ENCODE measurements around the gene OR5L2. TPM values are rescaled to one million over a fixed set of nuclear protein-coding genes. Genes with fewer than 3 reads are reported as not detected.

Gene OR5L2
- not detected for total RNA-seq

- no peaks in the 10 kb centered on the region for H3K27me3 ChIP-seq (replicated peaks; ENCODE audit: insufficient read depth)
- DNase-seq (ENCODE audit: low spot score) = no peak
- H3K4me3 ChIP-seq = no peak within 1 kb of the TSS
- no peak for TF ChIP-seq CTCF (IDR thresholded peaks at IDR 0.05)
- no peaks in the 10 kb centered on the region for H3K36me3 ChIP-seq
- H3K27ac ChIP-seq = no peak within 1 kb of the TSS
- H3K4me1 ChIP-seq (ENCODE audit: control insufficient read depth in 1 of 2, low read depth in 2 of 2) = no peaks in the 10 kb centered on the region
- no peak for ATAC-seq (ENCODE audit: insufficient number of reproducible peaks, low FRiP score, low read depth)
- no peaks in the 10 kb centered on the region for H3K9me3 ChIP-seq
Observed at GRCh38 chr11:55826919-55827318, at the start of gene OR5L2. Gene OR5L2 (plus strand): TSS chr11:55827219. CDS start chr11:55827219, 0 bp downstream.

- H3K4me1 ChIP-seq (ENCODE audit: control insufficient read depth in 1 of 2, low read depth in 2 of 2) = no peaks in the 10 kb centered on the region
- no peaks in the 10 kb centered on the region for H3K9me3 ChIP-seq
- no peak for TF ChIP-seq CTCF (IDR thresholded peaks at IDR 0.05)
- no peak overlapping the region for H3K27ac ChIP-seq
- DNase-seq (ENCODE audit: low spot score) (no peak), ATAC-seq (ENCODE audit: insufficient number of reproducible peaks, low FRiP score, low read depth) (no peak)
- H3K4me3 ChIP-seq = no peak overlapping the region
- no peaks in the 10 kb centered on the region for H3K27me3 ChIP-seq (replicated peaks; ENCODE audit: insufficient read depth)
- H3K36me3 ChIP-seq = no peaks in the 10 kb centered on the region
Observed at GRCh38 chr11:55791606-55792005, 35.4 kb upstream of the OR5L2 start.

DNA sequence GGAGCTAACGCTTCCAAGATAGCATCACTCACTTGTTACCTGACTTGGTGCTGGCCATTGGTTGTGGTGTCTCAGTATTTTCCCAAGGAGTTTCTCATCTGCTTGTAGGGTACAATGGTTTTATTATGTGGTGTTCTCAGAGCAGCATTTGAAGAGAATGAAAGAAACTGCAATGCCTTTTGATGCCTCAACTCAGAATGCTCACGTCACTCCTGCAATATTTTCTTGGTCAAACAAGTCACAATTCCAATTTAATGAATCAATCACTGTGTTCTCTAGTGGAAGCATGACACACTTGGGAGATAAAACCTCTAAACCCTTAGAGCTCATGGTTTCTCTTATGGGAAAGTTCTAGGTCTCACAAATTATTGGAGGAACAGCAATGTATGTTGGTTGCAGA, 33.7 kb upstream of the OR5L2 start:
- H3K36me3 ChIP-seq = no peaks in the 10 kb centered on the region
- no peak for TF ChIP-seq CTCF (IDR thresholded peaks at IDR 0.05)
- DNase-seq (ENCODE audit: low spot score) (no peak), ATAC-seq (ENCODE audit: insufficient number of reproducible peaks, low FRiP score, low read depth) (no peak)
- H3K4me1 ChIP-seq (ENCODE audit: control insufficient read depth in 1 of 2, low read depth in 2 of 2) = no peaks in the 10 kb centered on the region
- H3K9me3 ChIP-seq = no peaks in the 10 kb centered on the region
- H3K4me3 ChIP-seq = no peak overlapping the region
- H3K27me3 ChIP-seq (replicated peaks; ENCODE audit: insufficient read depth) = no peaks in the 10 kb centered on the region
- no peak overlapping the region for H3K27ac ChIP-seq

DNA sequence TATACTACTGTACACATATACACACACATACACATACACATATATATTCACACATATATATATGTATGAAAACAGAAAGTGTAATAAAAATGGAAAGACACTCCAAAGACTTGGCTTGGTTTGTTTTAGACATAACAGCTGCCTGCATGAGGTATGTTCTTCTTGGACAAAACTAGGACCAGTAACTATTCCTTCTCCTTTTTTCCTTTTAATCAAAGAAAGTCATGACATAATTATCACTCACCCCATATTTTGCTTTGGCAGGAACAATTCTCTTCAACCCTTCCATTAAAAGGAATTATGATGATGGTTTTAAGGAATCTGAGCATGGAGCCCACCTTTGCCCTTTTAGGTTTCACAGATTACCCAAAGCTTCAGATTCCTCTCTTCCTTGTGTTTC, 31.8 kb upstream of the OR5L2 start, which contains the start of gene OR5D14:
Gene OR5D14 (plus strand): TSS at position 301 of the 400 bp plus-strand sequence. CDS start 0 bp downstream, at position 301.
- Histone ChIP-seq H3K27me3 (replicated peaks; ENCODE audit: insufficient read depth) (no peaks in the 10 kb centered on the region), H3K36me3 (no peaks in the 10 kb centered on the region), H3K27ac (no peak within 1 kb of the TSS), H3K9me3 (no peaks in the 10 kb centered on the region), H3K4me3 (no peak within 1 kb of the TSS), H3K4me1 (ENCODE audit: control insufficient read depth in 1 of 2, low read depth in 2 of 2) (no peaks in the 10 kb centered on the region)
- no peak for TF ChIP-seq CTCF (IDR thresholded peaks at IDR 0.05)
- ATAC-seq (ENCODE audit: insufficient number of reproducible peaks, low FRiP score, low read depth) (no peak), DNase-seq (ENCODE audit: low spot score) (no peak)

GRCh38 chr11:55806248-55806647, 20.8 kb upstream of the OR5L2 start:
- H3K36me3 ChIP-seq = no peaks in the 10 kb centered on the region
- H3K4me1 ChIP-seq (ENCODE audit: control insufficient read depth in 1 of 2, low read depth in 2 of 2) = no peaks in the 10 kb centered on the region
- H3K27me3 ChIP-seq (replicated peaks; ENCODE audit: insufficient read depth) = no peaks in the 10 kb centered on the region
- no peaks in the 10 kb centered on the region for H3K9me3 ChIP-seq
- no peak overlapping the region for H3K27ac ChIP-seq
- ATAC-seq (ENCODE audit: insufficient number of reproducible peaks, low FRiP score, low read depth) (no peak), DNase-seq (ENCODE audit: low spot score) (no peak)
- no peak overlapping the region for H3K4me3 ChIP-seq
- TF ChIP-seq CTCF (IDR thresholded peaks at IDR 0.05) = no peak

Measured in thoracic aorta (tissue), 2 donors.